Aorta (tissue), 5 donors: ENCODE measurements around the gene LILRB1. TPM values are rescaled to one million over a fixed set of nuclear protein-coding genes. Genes with fewer than 3 reads are reported as not detected.

Source experiments
- ATAC-seq: fragments of 200-7000 bp; cut with Tn5 transposase; one replicate; pipeline ENCODE4 v1.9.1; 2022; ENCODE audit warnings: moderate library complexity; ENCODE audit not compliant: low FRiP score
- DNase-seq, 2 donors: peaks; one replicate each; pipeline ENCODE4 v3.0.0-alpha.2; 2020
- H3K27ac ChIP-seq, 2 donors: one replicate each; pipeline ENCODE4 v1.5.1; 2013; ENCODE audit warnings: low read length in 2 of 2, mild to moderate bottlenecking in 2 of 2, moderate library complexity in 2 of 2, control low read depth in 1 of 2, inconsistent platforms in 1 of 2, low read depth in 1 of 2
- H3K27me3 ChIP-seq, 2 donors: one replicate each; pipeline ENCODE4 v1.6.1; 2013; ENCODE audit warnings: control low read depth in 1 of 2, low read length in 1 of 2, mild to moderate bottlenecking in 1 of 2, moderate library complexity in 1 of 2; ENCODE audit not compliant: insufficient read depth in 2 of 2, control insufficient read depth in 1 of 2
- H3K36me3 ChIP-seq, 2 donors: one replicate each; pipeline ENCODE4 v1.6.1; 2013; ENCODE audit warnings: control low read depth in 1 of 2, low read length in 1 of 2, mild to moderate bottlenecking in 1 of 2; ENCODE audit not compliant: insufficient read depth in 2 of 2, control insufficient read depth in 1 of 2
- H3K4me1 ChIP-seq, 2 donors: one replicate each; pipeline ENCODE4 v1.6.1; 2013; ENCODE audit warnings: low read length in 2 of 2, control low read depth in 1 of 2, mild to moderate bottlenecking in 1 of 2, moderate library complexity in 1 of 2; ENCODE audit not compliant: insufficient read depth in 2 of 2, control insufficient read depth in 1 of 2
- H3K4me3 ChIP-seq, 2 donors: one replicate each; pipeline ENCODE4 v1.5.1; 2013; ENCODE audit warnings: low read length in 2 of 2, control low read depth in 1 of 2, mild to moderate bottlenecking in 1 of 2
- H3K9me3 ChIP-seq: one replicate; pipeline ENCODE4 v1.6.1; 2013; ENCODE audit warnings: mild to moderate bottlenecking, low read length; ENCODE audit not compliant: control insufficient read depth
- WGBS, 2 donors: extraction: QIAGEN DNeasy Blood & Tissue Kit; methylation state at CpG; one replicate each; pipeline ENCODE4 v1.1.7; 2013; 5-methylcytosine and 5-hydroxymethylcytosine counted together
- intact Hi-C, 2 donors: fragments of 100-400 bp; cut with DNase I; formaldehyde crosslinking; loops; one replicate each; pipeline versions ENCODE4 v1.14.2 to v1.15.0; 2022
- polyA plus RNA-seq, 2 donors: library from polyadenylated mRNA; stranded (reverse); fragments of 200-250 nt; gene quantifications; one replicate each; pipeline ENCODE4 v1.2.3, GENCODE V29; 2013
- total RNA-seq, 2 donors: library from RNA; stranded (reverse); fragmentation: NEBNext Ultra II Directional; extraction: Animal tissue kit (Norgen Biotek cat#: 25700); gene quantifications; one replicate each; pipeline ENCODE4 v1.2.1, GENCODE V29; 2021
- donor health status: healthy with polysubstance abuse.
- donor health status: Bipolar disorder and iron deficiency.
- donor health status: DM: no; HTN: no; CAD: no.
- donor health status: DM: no; HTN: no; CAD: no.
- donor health status: DM: yes; HTN: yes; CAD: no.

Gene LILRB1
- total and polyA plus RNA-seq, 4 donors, result 0.61 to 21.3 (median 7.0) TPM

- Histone ChIP-seq H3K4me1 (no peaks in the 10 kb centered on the region), H3K27me3 (no peaks in the 10 kb centered on the region), H3K36me3 (no peaks in the 10 kb centered on the region), H3K27ac (no peak overlapping the region), H3K9me3 (peaks cover 2% of the 10 kb centered on the region), H3K4me3 (no peak overlapping the region)
- ATAC-seq (no peak), DNase-seq (no peak)
- intact Hi-C loops, result no loop called here
- WGBS, 2 donors, result 48 to 53% methylated on average over 4 of the region's 4 CpGs
Measured at GRCh38 chr19:54606230-54606629, 24.1 kb upstream of the LILRB1 start.

DNA sequence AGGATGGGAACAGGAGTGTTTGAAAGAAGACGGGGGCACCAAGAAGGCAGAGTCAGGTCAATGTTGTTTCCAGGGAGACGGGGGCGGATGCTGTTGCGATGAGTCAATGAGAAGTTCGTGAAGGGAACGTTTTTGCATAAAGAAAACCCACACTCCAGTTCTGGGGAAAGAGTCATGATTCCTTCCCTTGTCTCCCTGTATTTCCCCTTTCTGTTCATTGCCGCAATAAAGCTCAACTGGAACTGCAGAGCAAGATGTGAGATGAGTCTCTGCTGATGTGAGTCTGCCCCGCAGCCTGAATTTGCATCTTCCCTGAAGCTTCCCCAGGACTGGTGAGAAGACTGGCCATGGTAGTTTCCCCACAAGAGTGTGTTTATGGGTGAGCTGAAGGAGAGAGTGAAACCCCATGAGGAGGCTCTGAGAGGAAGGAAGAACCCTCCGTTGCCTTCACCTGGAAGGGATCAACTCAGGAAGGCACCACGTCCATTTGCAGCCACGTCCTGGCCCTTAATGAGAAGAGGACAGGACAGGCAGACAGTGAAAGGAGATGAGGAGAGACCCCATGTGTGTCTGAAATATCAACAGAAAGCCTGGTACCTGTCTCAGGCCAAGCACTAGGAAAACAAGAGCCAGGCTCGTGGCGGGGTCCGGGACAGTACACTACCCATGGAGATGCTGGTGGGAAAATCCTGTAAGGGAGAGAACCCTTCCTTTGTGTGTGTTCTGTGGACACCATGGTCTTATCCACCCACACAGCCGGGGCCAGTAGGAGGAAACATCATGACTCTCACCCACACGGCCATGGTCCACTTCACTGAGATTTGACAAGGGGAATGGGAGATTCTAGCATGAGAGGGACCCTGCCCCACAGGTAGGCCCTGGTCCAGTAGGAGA, 23.1 kb upstream of the LILRB1 start:
- Histone ChIP-seq H3K9me3 (peaks cover 2% of the 10 kb centered on the region), H3K4me1 (no peaks in the 10 kb centered on the region), H3K4me3 (no peak overlapping the region), H3K36me3 (no peaks in the 10 kb centered on the region), H3K27ac (no peak overlapping the region), H3K27me3 (no peaks in the 10 kb centered on the region)
- WGBS, 2 donors, result 71 to 74% methylated on average over 16 of the region's 16 CpGs
- intact Hi-C loops, result no loop called here
- DNase-seq (peak in 1 of 2 donors; percentile 72), ATAC-seq (no peak)

DNA sequence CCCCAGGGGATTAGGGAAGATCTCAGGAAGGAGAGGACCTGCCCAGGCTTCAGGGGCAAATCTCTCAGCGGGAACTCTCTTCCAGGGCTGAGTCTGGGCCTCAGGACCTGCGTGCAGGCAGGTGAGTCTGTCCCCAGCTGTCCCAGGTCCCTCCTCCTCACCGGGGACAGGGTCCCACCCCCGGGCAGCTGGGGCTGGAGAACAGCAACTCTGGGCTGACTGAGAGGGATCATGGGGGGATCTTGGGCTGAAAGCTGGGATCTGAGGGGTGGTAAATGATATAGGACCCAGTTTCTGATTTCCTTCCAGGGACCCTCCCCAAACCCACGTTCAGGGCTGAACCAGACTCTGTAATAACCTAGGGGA, 22.5 kb upstream of the LILRB1 start:
- DNase-seq, result no peak
- Histone ChIP-seq H3K9me3 (peaks cover 2% of the 10 kb centered on the region), H3K4me1 (no peaks in the 10 kb centered on the region), H3K27ac (no peak overlapping the region), H3K36me3 (no peaks in the 10 kb centered on the region), H3K4me3 (no peak overlapping the region), H3K27me3 (no peaks in the 10 kb centered on the region)
- no peak for ATAC-seq
- 72 to 74% methylated on average over 5 of the region's 5 CpGs for WGBS, 2 donors
- intact Hi-C loops, result no loop called here

DNA sequence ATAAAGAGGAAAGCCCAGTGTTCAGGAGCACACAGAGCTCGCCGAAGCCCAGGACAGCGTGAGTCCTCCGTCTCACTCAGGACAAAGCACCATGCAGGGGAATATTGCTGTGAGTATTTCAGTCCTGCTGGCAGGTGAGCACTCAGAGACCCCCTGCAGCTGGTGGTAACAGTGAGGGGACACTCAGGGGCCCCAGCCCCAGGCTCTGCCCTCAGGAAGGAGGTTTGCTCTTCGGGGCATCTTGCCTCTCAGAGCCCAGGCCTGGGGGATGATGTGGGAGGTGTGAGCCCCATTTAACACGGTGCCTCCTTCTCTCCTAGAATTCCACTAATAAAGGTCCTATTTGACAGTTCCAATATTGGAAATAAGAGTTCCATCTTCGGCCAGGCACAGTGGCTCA, 22.1 kb upstream of the LILRB1 start:
- Histone ChIP-seq H3K9me3 (peaks cover 2% of the 10 kb centered on the region), H3K36me3 (no peaks in the 10 kb centered on the region), H3K4me1 (no peaks in the 10 kb centered on the region), H3K27ac (no peak overlapping the region), H3K4me3 (no peak overlapping the region), H3K27me3 (no peaks in the 10 kb centered on the region)
- ATAC-seq (no peak), DNase-seq (no peak)
- WGBS, 2 donors, result 82 to 85% methylated on average over 7 of the region's 7 CpGs
- intact Hi-C loops, result no loop called here

DNA sequence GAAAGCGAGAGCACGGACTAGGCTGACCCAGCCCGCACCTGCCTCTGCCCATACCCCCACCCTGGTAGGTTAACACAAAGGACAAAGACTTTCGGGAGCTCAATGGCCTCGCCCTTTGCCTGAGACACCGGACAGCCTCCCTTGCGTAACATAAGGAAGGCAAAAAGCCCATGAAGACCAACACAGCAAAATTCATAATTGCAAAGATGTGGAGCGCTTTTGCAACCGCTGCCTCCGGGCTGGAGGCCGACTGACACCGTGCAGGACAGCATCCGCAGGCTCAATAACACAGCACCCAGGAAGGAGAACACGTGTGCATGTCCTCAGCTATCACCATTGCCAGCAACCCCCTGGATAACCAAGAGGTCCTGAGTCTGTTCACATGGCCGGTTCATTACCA, 21.5 kb upstream of the LILRB1 start:
- Histone ChIP-seq H3K4me1 (no peaks in the 10 kb centered on the region), H3K27me3 (no peaks in the 10 kb centered on the region), H3K9me3 (peaks cover 2% of the 10 kb centered on the region), H3K36me3 (no peaks in the 10 kb centered on the region), H3K4me3 (no peak overlapping the region), H3K27ac (no peak overlapping the region)
- 88 to 91% methylated on average over 15 of the region's 15 CpGs for WGBS, 2 donors
- DNase-seq, result no peak
- intact Hi-C loops, result no loop called here
- no peak for ATAC-seq

DNA sequence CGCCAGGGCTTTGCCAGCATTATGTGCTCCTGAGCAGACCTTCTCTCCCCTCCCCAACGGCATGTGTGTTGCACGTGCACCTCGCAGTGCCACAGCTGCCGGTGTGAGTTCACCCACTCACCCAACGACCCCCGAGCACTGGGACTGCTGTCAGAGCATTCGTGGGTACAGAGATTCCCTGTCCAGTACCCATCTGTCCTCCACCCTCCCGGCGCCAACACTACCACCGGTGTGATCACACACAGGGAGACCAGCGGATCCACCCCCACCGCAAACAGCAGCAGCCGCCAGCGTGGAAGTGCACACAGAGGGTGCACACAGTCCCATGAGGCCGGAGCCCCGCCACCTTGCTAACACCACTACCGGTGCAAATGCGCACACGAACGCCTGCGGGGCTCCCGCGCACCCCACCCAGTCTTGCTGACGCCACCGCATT, 20.9 kb upstream of the LILRB1 start:
- intact Hi-C loops, result no loop called here
- Histone ChIP-seq H3K4me1 (no peaks in the 10 kb centered on the region), H3K36me3 (no peaks in the 10 kb centered on the region), H3K4me3 (no peak overlapping the region), H3K9me3 (peaks cover 2% of the 10 kb centered on the region), H3K27ac (no peak overlapping the region), H3K27me3 (no peaks in the 10 kb centered on the region)
- DNase-seq, result no peak
- no peak for ATAC-seq
- WGBS, 2 donors, result 86 to 88% methylated on average over 26 of the region's 26 CpGs

GRCh38 chr19:54612428-54612827, 17.9 kb upstream of the LILRB1 start:
- ATAC-seq (no peak), DNase-seq (no peak)
- H3K4me1 ChIP-seq, result no peaks in the 10 kb centered on the region
- H3K36me3 ChIP-seq, result no peaks in the 10 kb centered on the region
- peaks cover 1% of the 10 kb centered on the region for H3K9me3 ChIP-seq
- no peaks in the 10 kb centered on the region for H3K27me3 ChIP-seq
- H3K4me3 ChIP-seq, result no peak overlapping the region
- no peak overlapping the region for H3K27ac ChIP-seq
- 85 to 90% methylated on average over 1 of the region's 1 CpG for WGBS, 2 donors
- intact Hi-C loops, result no loop called here

GRCh38 chr19:54614726-54615125, 15.6 kb upstream of the LILRB1 start:
- DNase-seq (no peak), ATAC-seq (no peak)
- intact Hi-C loops, result no loop called here
- H3K27me3 ChIP-seq, result no peaks in the 10 kb centered on the region
- H3K9me3 ChIP-seq, result no peaks in the 10 kb centered on the region
- H3K36me3 ChIP-seq, result no peaks in the 10 kb centered on the region
- no peak overlapping the region for H3K27ac ChIP-seq
- no peaks in the 10 kb centered on the region for H3K4me1 ChIP-seq
- WGBS, 2 donors, result 82 to 85% methylated on average over 1 of the region's 1 CpG
- H3K4me3 ChIP-seq, result no peak overlapping the region

GRCh38 chr19:54616057-54616456, 14.2 kb upstream of the LILRB1 start:
- Histone ChIP-seq H3K9me3 (no peaks in the 10 kb centered on the region), H3K4me3 (no peak overlapping the region), H3K27me3 (no peaks in the 10 kb centered on the region), H3K27ac (no peak overlapping the region), H3K36me3 (no peaks in the 10 kb centered on the region), H3K4me1 (no peaks in the 10 kb centered on the region)
- intact Hi-C loops, result no loop called here
- WGBS, 2 donors, result 56 to 60% methylated on average over 3 of the region's 3 CpGs
- ATAC-seq (no peak), DNase-seq (no peak)
